NCI-H526 treated with DMSO at 0.1 percent for 48 hours (cell line): ENCODE results near the gene SLC25A44.
"Not testable (repeated sequence)": the region's sequence is repeated elsewhere in the genome, so short reads cannot be mapped to it uniquely, and the experiment has no call there.

Experiments
- DNase-seq: peaks from one replicate; lab custom pipeline; 2025; lab: John Stamatoyannopoulos, UW

Gene SLC25A44

DNA sequence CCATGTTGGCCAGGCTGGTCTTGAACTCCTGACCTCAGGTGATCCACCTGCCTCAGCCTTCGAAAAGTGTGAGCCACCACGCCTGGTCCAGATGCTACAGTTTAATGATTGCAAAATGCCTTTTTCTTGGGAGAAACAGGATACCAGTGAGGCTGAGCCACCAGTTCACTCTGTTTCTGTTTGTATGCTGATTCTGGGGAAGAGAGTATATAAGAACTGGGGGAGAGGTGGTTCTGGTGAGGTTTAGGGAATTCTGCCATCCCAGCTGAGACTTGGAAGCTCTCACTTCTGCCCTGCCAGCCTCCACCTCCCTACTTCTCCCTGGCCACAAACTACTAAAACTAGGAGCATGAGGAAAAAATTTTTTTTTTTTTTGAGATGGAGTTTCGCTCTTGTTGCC lies 10.8 kb downstream of the SLC25A44 start:
- no peak for DNase-seq

DNA sequence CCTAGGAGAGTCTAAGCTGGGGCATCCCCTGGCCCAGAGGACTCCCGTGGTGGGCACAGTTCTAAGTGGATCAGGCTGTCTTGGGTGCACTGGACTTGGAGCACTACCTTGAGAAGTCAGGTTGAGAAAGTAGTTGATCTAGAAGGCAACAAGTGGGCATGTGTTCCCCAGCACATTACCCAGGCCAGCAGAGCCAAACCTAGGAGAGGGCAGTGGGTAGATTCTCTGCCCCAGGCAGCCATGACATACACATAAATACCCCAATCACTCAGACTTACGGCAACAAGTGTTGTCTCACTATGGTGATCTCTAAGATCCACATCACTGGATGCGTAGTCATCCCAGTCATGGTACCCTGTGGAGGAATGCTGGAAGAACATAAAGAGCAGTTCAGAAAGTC lies 17.3 kb downstream of the SLC25A44 start:
- DNase-seq: no peak

DNA sequence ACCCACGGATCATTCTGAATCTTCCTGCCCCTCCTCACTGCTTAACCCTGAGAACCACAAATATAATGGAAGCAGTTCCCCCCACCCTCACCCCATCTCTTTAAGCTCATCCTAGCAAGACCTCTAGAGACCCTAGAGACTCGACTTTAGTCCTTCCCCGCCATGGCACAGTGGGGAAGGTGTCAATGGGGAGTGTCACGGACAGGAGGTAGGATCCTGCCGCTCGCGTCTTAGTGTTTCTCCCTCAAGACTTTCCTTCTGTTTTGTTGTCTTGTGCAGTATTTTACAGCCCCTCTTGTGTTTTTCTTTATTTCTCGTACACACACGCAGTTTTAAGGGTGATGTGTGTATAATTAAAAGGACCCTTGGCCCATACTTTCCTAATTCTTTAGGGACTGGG lies 18.2 kb downstream of the SLC25A44 start:
- no peak for DNase-seq

DNA sequence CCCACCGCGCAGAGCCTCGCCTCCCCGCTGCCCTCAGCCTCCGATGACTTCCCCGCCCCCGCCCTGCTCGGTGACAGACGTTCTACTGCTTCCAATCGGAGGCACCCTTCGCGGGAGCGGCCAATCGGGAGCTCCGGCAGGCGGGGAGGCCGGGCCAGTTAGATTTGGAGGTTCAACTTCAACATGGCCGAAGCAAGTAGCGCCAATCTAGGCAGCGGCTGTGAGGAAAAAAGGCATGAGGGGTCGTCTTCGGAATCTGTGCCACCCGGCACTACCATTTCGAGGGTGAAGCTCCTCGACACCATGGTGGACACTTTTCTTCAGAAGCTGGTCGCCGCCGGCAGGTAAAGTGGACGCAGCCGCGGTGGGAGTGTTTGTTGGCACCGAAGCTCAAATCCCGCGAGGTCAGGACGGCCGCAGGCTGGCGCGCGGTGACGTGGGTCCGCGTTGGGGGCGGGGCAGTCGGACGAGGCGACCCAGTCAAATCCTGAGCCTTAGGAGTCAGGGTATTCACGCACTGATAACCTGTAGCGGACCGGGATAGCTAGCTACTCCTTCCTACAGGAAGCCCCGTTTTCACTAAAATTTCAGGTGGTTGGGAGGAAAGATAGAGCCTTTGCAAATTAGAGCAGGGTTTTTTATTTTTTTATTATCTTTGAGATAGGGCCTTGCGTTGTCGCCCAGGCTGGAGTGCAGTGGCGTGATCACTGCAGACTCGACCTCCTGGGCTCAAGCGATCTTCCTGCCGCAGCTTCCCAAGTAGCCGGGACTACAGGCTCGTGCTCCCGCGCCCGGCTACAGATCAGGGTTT lies 19.1 kb downstream of the SLC25A44 start, which contains the start of gene PMF1:
Gene PMF1 (plus strand): TSS at position 175 of the 811 bp plus-strand sequence. CDS start 9 bp downstream, at position 184.
- peak; percentile 99 for DNase-seq

DNA sequence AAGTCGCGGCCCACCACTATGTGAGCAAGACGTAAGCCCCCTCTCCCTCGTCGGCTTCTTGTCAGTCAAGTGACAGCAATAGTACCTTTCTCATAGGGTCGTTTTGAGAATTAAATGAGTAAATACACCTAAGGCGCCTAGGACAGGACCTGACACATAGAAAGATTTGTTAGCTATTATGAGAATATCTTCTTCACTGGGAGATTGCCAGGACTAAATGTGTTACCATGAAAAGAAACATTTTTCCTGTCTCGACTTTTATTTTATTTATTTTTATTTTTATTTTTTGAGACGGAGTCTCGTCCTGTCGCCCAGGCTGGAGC lies 19.7 kb downstream of the SLC25A44 start:
- no peak for DNase-seq

DNA sequence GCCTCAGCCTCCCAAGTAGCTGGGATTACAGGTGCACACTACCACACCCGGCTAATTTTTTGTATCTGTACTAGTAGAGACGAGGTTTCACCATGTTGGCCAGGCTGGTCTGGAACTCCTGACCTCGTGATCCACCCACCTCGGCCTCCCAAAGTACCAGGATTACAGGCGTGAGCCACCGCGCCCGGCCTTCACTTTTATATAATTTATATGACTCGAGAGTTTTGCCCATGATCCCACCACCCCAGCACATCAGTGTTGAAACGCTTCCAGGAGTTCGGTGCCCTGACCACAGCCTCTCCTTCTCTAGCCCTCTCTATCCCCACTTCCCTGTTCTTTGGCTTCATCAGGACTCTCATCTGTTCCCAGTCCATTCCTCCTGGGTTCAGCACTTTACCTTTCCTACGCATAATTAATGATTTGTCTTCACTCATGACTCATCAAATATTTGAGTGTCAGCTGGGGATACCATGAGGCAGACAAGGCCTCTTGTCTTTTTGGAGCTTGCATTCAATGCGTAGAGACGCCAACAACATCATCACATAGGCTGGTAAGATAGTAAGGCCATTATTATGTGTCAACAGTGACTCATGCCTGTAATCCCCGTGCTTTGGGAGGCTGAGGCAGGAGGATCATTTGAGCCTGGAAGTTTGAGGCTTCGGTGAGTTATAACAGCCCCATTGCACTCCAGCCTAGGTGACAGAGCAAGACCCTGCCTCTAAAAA lies 20.3 kb downstream of the SLC25A44 start:
- no peak for DNase-seq

DNA sequence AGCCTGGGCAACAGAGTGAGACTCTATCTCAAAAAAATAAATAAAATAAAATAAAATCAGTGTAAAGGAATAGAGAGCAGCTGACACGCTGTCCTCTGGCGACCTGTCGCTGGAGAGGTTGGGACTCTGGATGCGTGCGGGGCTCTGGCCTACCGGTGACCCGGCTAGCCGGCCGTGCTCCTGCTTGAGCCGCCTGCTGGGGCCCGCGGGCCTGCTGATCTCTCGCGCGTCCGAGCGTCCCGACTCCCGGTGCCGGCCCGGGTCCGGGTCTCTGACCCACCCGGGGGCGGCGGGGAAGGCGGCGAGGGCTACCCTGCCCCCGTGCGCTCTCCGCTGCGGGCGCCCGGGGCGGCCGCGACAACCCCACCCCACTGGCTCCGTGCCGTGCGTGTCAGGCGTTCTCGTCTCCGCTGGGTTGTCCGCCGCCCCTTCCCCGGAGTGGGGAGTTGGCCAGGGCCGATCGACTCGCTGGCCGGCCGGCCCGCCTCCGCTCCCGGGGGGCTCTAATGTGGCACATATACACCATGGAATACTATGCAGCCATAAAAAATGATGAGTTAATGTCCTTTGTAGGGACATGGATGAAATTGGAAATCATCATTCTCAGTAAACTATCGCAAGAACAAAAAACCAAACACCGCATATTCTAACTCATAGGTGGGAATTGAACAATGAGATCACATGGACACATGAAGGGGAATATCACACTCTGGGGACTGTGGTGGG lies 22.6 kb downstream of the SLC25A44 start:
- DNase-seq: not testable (repeated sequence)

DNA sequence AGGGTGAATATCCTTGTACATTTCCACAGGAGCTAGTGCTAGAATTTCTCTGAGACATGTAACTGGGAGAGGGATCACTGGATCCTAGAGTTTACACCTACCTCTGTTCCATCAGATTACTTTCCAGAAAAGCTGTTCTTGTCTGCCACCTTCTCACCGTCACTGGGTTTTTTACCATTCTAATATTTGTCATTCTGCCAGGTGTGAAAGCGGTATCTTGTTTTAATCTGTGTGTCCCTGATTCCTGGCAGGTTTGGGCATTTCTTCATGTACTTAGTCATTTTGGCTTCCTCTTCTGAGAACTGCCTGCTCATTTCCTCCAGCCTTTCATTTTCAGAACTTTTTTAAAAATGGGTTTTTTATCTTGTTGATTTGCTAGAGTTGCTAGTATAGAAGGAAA lies 24.0 kb downstream of the SLC25A44 start:
- DNase-seq: no peak

DNA sequence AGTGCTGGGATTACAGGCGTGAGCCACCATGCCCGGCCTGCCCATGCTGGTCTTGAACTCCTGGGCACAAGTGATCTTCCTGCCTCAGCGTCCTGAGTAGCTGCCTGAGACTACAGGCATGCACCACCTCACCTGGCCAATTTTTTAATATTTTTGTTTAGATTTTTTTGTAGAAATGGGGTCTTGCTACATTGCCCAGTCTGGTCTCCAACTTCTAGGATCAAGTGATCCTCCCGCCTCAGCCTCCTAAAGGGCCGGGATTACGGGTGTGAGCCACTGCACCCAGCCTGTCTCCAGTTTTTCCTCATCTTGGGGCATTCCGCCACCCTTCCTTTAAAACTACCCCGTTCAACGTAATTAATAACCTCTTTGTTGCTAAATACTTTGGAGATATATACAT lies 26.3 kb downstream of the SLC25A44 start:
- DNase-seq: no peak

DNA sequence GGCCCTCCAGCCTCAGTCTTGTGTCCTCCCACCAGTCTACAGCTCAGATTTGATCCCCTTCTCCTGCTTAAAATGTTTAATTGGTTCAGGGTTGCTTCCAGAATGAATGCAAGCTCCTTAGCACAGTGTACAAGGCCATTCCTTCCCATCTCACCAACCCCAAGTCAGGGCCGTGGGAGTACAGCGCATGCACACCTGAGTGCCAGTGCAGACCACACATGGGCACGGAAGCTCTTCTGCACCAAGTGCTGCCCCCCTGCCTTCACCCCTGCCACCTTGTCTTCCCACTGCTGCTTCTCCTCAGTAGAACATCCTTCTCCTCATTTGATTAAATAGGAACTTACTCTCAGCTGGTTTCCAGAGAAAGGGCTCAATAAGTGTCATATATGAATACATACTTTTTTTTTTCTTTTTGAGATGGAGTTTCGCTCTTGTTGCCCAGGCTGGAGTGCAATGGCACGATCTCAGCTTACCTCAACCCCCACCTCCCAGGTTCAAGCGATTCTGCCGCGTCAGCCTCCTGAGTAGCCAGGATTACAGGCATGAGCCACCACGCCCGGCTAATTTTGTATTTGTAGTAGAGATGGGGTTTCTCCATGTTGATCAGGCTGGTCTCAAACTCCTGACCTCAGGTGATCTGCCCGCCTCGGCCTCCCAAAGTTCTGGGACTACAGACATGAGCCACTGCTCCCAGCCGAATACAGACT lies 28.2 kb downstream of the SLC25A44 start:
- DNase-seq: no peak

DNA sequence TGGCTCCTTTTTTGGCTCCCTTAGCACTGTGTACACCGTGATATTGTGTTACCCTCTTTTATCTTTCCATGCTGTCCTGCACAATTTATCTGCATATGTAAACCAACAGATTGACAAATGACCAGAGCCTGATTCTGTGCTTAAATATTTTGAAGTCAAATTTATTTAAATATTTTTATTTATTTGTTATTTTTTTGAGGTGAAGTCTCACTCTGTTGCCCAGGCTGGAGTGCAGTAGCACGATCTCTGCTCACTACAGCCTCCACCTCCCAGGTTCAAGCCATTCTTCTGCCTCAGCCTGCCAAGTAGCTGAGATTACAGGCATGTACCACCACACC lies 31.7 kb downstream of the SLC25A44 start:
- DNase-seq: no peak

DNA sequence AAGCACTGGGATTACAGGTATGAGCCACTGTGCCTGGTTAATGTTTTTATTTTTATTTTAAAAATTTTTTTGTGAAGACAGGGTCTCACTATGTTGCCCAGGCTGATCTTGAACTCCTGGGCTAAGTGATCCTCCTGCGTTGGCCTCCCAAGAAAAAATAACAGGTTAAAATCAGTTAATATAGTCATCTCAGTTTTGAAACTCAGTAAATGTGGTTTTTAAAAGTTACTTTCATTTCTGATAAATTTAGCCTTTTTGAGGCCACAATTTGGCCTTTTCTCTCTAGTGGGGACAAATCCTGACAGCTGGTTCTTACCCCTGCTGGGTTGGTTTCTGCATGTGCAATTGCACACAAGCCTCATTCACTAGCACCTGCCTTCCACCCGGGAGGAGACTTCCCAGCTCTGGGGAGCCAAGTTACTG lies 32.2 kb downstream of the SLC25A44 start:
- DNase-seq: no peak

DNA sequence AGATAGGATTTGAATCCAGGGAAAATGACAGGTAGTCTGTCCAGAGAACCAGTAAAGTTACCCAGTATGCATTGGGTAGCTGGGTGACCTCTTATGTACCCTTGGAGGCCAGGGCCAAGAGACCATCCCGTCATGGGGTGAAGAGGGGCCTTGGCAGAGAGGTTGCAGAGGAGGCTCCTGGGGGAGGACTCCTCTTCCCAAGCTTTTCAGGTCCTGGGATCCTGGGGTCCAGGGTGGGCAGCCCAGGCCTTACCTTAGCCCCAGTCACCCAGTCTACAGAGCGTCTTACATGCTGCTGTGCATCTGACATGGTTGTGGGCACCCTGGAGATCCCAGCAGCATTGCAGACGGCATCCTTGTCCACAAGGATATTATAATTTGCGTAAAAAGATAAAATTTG lies 32.9 kb downstream of the SLC25A44 start:
- no peak for DNase-seq

DNA sequence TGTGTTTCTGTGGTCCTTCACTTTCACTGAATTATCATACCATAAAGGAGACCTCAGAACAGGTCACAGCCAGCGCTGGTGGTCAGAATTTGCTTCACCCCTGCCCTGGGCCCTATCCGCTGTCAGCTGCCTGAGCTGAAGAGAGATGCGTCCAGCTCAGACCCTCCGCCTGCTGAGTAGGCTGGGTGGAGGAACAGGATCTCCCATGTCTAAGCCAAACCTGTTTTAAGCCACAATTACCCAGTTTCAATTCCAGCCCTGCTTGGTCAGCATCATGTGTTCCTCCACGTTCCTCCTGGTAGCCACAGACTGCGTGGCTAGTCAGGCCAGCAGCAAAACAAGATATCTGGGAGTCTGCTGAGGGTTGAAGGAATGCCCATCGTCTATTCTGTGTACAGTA lies 34.6 kb downstream of the SLC25A44 start:
- no peak for DNase-seq

DNA sequence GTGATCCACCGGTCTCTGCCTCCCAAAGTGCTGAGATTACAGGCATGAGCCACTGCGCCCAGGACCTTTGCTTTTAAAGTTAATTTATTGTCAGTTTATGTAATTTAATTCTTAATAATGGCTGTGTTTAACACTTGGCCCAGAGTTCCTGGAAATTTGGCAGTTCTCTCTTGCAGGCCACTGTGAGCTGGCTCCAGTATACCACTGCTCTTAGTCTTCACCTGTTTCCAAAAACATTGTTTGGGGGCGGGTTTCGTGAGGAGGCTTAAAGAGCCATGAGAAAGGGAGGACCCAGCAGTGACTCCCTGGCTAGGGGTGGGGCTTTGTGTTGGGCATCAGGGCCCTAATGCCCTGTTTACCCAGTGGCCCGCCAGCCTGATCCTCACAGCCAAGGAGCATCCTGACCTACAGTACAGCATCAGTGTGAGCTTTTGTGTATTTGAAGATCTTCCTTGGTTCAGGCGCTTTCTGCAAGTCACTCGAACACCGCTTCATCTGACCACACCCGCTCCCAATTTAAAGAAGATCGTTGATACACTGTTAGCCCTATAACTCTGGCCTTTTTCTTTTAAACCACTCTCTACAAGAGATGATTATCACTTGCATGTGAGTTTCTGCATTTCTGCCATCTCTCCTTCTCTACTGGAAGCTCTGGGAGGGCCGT lies 36.0 kb downstream of the SLC25A44 start:
- no peak for DNase-seq

DNA sequence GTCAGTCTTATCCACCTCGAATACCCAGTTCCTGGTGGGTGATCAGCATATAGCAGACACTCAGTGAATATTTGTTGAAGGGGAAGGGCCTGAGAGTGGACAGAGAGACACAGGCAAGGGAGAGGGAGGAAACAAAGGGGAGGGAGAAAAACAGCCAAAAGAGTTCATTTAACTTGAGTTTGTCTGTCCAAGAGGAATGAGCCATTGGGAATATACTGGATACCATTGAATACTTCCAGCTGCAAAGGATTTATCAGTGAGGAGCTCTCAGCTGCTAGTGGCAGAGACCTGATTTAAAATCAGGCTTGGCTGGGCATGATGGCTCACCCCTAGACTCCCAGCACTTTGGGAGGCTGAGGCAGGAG lies 36.6 kb downstream of the SLC25A44 start:
- DNase-seq: no peak

DNA sequence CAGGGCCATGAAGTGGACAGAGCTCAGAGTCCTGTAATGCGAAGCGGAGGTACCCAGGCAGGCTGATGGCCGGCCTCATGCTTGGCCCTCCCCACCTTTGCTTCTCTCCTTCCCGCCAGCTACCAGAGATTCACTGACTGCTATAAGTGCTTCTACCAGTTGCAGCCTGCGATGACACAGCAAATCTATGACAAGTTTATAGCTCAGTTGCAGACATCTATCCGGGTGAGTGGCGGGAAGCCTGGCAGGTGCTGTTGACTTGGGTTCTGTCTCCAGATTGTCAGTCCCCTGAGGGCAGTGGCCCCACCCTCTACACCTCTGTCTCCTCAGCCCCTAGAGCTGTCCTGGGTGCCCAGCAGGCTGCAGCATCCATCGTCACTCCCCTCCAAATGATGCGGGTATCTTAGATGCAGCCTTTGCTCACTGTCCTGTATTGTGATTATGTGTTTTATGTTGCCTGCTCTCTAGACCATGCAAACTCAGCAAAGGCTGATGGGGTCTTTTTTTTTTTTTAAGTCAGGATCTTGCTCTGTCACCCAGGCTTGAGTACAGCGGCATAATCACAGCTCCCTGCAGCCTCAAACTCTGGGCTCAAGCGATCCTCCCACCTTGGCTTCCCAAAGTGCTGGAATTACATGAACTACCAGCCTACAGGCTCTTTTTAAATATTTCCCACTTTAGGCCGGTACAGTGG lies 38.4 kb downstream of the SLC25A44 start:
- DNase-seq: no peak

DNA sequence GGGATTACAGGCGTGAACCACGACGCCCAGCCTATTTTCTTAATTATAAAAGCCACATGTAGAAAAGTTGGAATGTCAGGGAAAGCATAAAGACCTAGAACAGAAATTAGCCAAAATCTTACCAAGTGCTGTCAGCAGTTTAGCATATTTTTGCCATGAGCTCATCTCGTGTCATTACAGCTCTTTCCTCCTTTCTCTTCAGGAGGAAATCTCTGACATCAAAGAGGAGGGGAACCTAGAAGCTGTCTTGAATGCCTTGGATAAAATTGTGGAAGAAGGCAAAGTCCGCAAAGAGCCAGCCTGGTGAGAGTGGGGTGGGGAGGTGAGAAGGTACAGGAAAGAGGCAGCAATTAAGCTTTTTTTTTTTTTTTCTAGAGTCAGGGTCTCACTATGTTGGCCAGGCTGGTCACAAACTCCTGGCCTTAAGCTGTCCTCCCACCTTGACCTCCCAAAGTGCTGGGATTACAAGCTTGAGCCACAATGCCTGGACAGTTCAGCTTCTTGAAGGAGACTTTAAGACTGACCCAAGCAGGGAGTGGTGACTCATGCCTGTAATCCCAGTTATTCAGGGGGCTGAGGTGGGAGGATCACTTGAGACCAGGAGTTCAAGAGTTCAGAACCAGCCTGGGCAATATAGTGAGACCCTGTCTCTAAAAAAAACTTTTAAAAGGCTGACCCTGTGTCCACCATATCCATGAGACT lies 39.7 kb downstream of the SLC25A44 start:
- DNase-seq: no peak

DNA sequence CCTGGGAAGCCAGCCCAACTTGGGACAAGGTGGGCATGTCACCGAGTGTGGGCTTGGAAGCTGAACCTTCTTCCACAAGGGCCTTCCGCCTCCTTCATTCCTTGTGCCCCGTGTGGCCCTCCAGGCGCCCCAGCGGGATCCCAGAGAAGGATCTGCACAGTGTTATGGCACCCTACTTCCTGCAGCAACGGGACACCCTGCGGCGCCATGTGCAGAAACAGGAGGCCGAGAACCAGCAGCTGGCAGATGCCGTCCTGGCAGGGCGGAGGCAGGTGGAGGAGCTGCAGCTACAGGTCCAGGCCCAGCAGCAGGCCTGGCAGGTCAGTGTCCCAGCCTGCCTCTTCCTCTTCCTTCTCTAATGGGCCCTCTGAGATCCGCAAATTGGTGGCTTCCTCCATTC lies 42.3 kb downstream of the SLC25A44 start:
- no peak for DNase-seq

DNA sequence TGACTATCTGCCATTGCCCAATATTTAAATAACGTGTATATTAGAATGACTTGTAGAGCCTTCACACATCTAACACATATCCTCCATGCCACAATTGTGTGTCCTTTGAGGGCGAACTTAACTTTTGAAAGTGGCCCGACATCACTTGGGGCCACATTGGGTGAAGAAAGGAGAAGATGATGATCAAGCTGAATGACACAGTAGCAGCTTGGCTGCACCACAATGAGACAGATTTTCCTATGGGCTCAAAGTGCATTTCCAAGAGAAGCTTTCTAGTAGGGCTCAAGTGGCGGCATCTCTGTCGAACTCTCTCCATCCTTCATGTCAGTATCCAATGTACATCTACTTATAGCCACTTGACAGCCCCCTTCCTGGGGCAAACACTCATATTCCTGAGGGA lies 44.3 kb downstream of the SLC25A44 start:
- no peak for DNase-seq
